Fibroblast of lung (primary cell): ENCODE data around the gene EIF4E.

Experiments
- EZH2 ChIP-seq: IDR thresholded peaks from 2 replicates; pipeline ENCODE4 v1.5.1; 2012; ENCODE audit warnings: low read length, control low read depth, mild to moderate bottlenecking; ENCODE audit errors: missing control alignments
- TF ChIP-seq, protein P1 (sequence below), 2 donors: IDR thresholded peaks in 1 of 2; conservative IDR thresholded peaks in 1 of 2; 1 replicate in 1 of 2; 2 replicates in 1 of 2; pipeline ENCODE4 v1.5.1; 2011 to 2012; ENCODE audit warnings: low read length in 2 of 2, control low read depth in 1 of 2, inconsistent platforms in 1 of 2, low read depth in 1 of 2, mild to moderate bottlenecking in 1 of 2

DNA sequence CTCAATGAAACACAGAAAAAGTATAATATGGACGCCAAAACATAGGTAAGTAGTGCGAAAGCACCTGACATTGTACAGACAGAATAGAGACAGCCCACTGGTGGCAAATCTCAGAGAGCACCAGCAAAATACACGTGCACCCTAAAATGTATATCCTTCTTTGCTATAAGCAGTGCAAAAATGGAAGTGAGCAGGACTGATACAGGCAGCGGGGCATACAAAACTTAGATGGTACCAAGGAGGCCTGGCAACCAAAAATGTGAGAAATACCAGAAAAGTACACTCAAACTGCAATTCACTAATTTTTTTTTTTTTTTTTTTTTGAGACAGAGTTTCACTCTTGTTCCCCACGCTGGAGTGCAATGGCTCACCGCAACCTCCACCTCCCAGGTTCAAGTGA lies 63.9 kb downstream of the EIF4E start:
- TF ChIP-seq, protein P1, sequence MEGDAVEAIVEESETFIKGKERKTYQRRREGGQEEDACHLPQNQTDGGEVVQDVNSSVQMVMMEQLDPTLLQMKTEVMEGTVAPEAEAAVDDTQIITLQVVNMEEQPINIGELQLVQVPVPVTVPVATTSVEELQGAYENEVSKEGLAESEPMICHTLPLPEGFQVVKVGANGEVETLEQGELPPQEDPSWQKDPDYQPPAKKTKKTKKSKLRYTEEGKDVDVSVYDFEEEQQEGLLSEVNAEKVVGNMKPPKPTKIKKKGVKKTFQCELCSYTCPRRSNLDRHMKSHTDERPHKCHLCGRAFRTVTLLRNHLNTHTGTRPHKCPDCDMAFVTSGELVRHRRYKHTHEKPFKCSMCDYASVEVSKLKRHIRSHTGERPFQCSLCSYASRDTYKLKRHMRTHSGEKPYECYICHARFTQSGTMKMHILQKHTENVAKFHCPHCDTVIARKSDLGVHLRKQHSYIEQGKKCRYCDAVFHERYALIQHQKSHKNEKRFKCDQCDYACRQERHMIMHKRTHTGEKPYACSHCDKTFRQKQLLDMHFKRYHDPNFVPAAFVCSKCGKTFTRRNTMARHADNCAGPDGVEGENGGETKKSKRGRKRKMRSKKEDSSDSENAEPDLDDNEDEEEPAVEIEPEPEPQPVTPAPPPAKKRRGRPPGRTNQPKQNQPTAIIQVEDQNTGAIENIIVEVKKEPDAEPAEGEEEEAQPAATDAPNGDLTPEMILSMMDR (conservative IDR thresholded peaks at IDR 0.05 in 1 of 2, IDR thresholded peaks at IDR 0.05 in 1 of 2; ENCODE audit: low read depth in 1 of 2, low read length in 2 of 2) = no peak
- no peak for TF ChIP-seq EZH2
